HCT116 (cell line): ENCODE measurements around the gene MSI2.
"Not testable (repeated sequence)": the region's sequence is repeated elsewhere in the genome, so short reads cannot be mapped to it uniquely, and the experiment has no call there.

Experiments
- EZH2phosphoT487 ChIP-seq: fragments of 200-600 bp; IDR thresholded peaks from 2 replicates; pipeline ENCODE4 v1.6.1; 2018; ENCODE audit warnings: antibody characterized with exemption, borderline replicate concordance
- FOSL1 ChIP-seq: IDR thresholded peaks from 2 replicates; pipeline ENCODE4 v1.6.1; 2012; ENCODE audit warnings: low read depth
- POLR2A ChIP-seq: IDR thresholded peaks from 2 replicates; pipeline ENCODE4 v1.7.0; 2011; ENCODE audit warnings: borderline replicate concordance; ENCODE audit not compliant: insufficient read depth, insufficient read length; ENCODE audit errors: extremely low read depth
- POLR2AphosphoS5 ChIP-seq: IDR thresholded peaks from 2 replicates; pipeline ENCODE4 v1.6.1; 2011; ENCODE audit warnings: mild to moderate bottlenecking, low read depth, low read length, moderate library complexity
- TF ChIP-seq, protein P1 (sequence below), 3 experiments: fragments of 200-600 bp in 1 of 3; sonication (generic) in 1 of 3; IDR thresholded peaks in 2 of 3; conservative IDR thresholded peaks in 1 of 3; 2 replicates each; pipeline ENCODE4 v1.5.1; 2012 to 2017; ENCODE audit warnings: low read depth in 2 of 3, low read length in 2 of 3, antibody characterized with exemption in 1 of 3, borderline replicate concordance in 1 of 3, control low read depth in 1 of 3, mild to moderate bottlenecking in 1 of 3, mixed read lengths in 1 of 3, mixed run types in 1 of 3, moderate library complexity in 1 of 3; ENCODE audit not compliant: insufficient read depth in 1 of 3

DNA sequence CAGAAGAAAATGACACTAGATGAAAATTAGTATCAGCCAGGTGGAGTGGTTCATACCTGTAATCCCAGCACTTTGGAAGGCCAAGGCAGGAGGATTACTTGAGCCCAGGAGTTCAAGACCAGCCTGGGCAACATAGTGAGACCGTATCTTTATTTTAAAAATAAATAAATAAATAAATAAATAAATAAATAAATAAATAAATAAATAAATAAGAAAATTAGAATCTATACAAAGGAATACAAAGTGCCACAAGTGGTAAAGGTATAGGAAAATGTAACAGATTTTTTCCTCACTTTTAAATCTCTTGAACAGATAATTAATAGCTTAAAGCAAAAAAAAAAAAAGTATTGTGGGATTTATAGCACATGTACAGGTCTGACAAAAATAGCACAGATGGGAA lies 33.9 kb upstream of the MSI2 start:
- not testable (repeated sequence) for TF ChIP-seq FOSL1, EZH2phosphoT487, POLR2A, POLR2AphosphoS5
- TF ChIP-seq, protein P1, sequence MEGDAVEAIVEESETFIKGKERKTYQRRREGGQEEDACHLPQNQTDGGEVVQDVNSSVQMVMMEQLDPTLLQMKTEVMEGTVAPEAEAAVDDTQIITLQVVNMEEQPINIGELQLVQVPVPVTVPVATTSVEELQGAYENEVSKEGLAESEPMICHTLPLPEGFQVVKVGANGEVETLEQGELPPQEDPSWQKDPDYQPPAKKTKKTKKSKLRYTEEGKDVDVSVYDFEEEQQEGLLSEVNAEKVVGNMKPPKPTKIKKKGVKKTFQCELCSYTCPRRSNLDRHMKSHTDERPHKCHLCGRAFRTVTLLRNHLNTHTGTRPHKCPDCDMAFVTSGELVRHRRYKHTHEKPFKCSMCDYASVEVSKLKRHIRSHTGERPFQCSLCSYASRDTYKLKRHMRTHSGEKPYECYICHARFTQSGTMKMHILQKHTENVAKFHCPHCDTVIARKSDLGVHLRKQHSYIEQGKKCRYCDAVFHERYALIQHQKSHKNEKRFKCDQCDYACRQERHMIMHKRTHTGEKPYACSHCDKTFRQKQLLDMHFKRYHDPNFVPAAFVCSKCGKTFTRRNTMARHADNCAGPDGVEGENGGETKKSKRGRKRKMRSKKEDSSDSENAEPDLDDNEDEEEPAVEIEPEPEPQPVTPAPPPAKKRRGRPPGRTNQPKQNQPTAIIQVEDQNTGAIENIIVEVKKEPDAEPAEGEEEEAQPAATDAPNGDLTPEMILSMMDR (IDR thresholded peaks at IDR 0.05 in 2 of 3, conservative IDR thresholded peaks at IDR 0.05 in 1 of 3; ENCODE audit: borderline replicate concordance in 1 of 3, insufficient read depth in 1 of 3, low read depth in 2 of 3, low read length in 2 of 3) = not testable (repeated sequence)
